SU-DHL-6 (cell line): ENCODE data around the gene GALNT17.

Source experiments
- H2AFZ ChIP-seq: fragments of 200-600 bp; sonication (generic); 2 replicates; pipeline ENCODE4 v1.6.1; 2014; ENCODE audit warnings: low read depth, mild to moderate bottlenecking, moderate library complexity, mixed read lengths, antibody characterized with exemption, low read length; ENCODE audit not compliant: severe bottlenecking
- H3F3A ChIP-seq: fragments of 200-600 bp; shearing (Covaris generic); 2 replicates; pipeline ENCODE4 v1.6.0; 2016; ENCODE audit warnings: antibody characterized with exemption, mild to moderate bottlenecking; ENCODE audit not compliant: insufficient read depth
- H3K27ac ChIP-seq: fragments of 200-600 bp; sonication (generic); 2 replicates; pipeline ENCODE4 v1.5.1; 2016; ENCODE audit warnings: low read depth, mild to moderate bottlenecking, low read length, moderate library complexity, mixed read lengths
- H3K27me3 ChIP-seq: fragments of 200-600 bp; sonication (generic), shearing (Covaris generic); 2 replicates; pipeline ENCODE4 v1.6.0; 2014; ENCODE audit warnings: mild to moderate bottlenecking, low read length
- H3K36me3 ChIP-seq: fragments of 200-600 bp; sonication (generic); 2 replicates; pipeline ENCODE4 v1.6.1; 2014; ENCODE audit warnings: mild to moderate bottlenecking, low read length, mixed read lengths
- H3K4me2 ChIP-seq: fragments of 300-600, 200-600 bp; shearing (Covaris generic), sonication (generic); 2 replicates; pipeline ENCODE4 v1.6.0; 2014; ENCODE audit warnings: low read length, low read depth, mild to moderate bottlenecking; ENCODE audit not compliant: poor library complexity, severe bottlenecking
- H3K4me3 ChIP-seq: fragments of 200-600 bp; sonication (generic); 2 replicates; pipeline ENCODE4 v1.5.1; 2014; ENCODE audit warnings: antibody characterized with exemption, low read length, mild to moderate bottlenecking, mixed read lengths; ENCODE audit not compliant: insufficient read depth, poor library complexity, severe bottlenecking
- H3K79me2 ChIP-seq: fragments of 200-600 bp; sonication (generic); 2 replicates; pipeline ENCODE4 v1.6.1; 2014; ENCODE audit warnings: mild to moderate bottlenecking, low read length, moderate library complexity; ENCODE audit not compliant: insufficient read depth
- H3K9ac ChIP-seq: fragments of 200-600 bp; sonication (generic); 2 replicates; pipeline ENCODE4 v1.7.0; 2014; ENCODE audit warnings: mild to moderate bottlenecking, low read length
- H3K9me2 ChIP-seq: fragments of 200-600 bp; sonication (generic); replicated peaks from 2 replicates; pipeline ENCODE4 v1.6.1; 2014; ENCODE audit warnings: low read length; ENCODE audit not compliant: insufficient read depth
- H3K9me3 ChIP-seq: fragments of 200-600 bp; sonication (generic); 2 replicates; pipeline ENCODE4 v1.6.1; 2014; ENCODE audit warnings: low read length, mixed read lengths; ENCODE audit not compliant: insufficient read depth
- H4K20me1 ChIP-seq: fragments of 200-600 bp; sonication (generic); 2 replicates; pipeline ENCODE4 v1.6.1; 2014; ENCODE audit warnings: low read depth, mild to moderate bottlenecking, antibody characterized with exemption, low read length, moderate library complexity, mixed read lengths
- EZH2phosphoT487 ChIP-seq: fragments of 200-600 bp; sonication (generic), shearing (Covaris generic); conservative IDR thresholded peaks from 2 replicates; pipeline ENCODE4 v1.6.1; 2018; ENCODE audit warnings: mild to moderate bottlenecking, antibody characterized with exemption, low read length, moderate library complexity, mixed read lengths
- TF ChIP-seq, protein P1 (sequence below): fragments of 200-600 bp; sonication (generic); IDR thresholded peaks from one replicate; pipeline ENCODE4 v1.5.1; 2017; ENCODE audit warnings: antibody characterized with exemption, mild to moderate bottlenecking, low read length, moderate library complexity; ENCODE audit not compliant: insufficient read depth, poor library complexity, severe bottlenecking

GALNT17 gene

DNA sequence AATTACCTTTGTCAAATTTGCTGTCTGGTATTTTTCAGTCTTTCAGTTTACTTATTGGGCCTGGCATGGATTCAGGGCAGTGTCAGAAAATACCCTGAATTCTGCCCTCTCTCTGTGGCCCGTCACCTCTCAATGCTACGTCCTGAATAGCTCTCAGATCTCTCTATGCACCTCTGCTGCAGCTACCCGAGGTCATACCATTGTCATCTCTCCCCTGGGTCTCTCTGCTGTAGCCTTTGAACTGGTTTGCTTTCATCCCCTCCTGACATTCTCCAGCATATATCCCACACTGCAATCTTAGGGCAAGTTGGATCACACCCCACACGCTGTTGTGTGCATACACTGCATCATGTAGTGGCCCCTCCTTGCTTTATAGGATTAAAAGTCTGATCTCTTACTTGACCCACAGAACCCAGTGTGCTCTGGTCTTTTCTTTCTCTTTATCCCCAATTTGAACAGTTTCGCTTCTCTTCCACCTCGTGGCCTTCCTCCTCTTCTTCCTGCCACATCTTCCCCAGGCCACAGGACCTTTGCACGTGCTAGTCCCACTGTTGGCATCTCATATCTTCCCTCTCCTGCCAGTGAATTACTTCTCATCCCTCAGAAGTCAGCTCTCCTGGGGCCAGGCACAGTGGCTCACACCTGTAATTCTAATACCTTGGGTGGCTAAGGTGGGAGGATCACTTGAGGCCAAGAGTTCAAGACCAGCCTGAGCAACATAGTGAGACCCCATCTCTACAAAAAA is 372.9 kb downstream of the GALNT17 start:
- H3K79me2 ChIP-seq: no peaks in the 10 kb centered on the region
- H3K36me3 ChIP-seq: no peaks in the 10 kb centered on the region
- no peak overlapping the region for H3K9ac ChIP-seq
- H2AFZ ChIP-seq: no peak overlapping the region
- H3K4me3 ChIP-seq: no peak overlapping the region
- 0 out of 2 replicates have a peak, but pooled peaks cover 3% of the 10 kb centered on the region for H3K9me2 ChIP-seq
- TF ChIP-seq, protein P1, sequence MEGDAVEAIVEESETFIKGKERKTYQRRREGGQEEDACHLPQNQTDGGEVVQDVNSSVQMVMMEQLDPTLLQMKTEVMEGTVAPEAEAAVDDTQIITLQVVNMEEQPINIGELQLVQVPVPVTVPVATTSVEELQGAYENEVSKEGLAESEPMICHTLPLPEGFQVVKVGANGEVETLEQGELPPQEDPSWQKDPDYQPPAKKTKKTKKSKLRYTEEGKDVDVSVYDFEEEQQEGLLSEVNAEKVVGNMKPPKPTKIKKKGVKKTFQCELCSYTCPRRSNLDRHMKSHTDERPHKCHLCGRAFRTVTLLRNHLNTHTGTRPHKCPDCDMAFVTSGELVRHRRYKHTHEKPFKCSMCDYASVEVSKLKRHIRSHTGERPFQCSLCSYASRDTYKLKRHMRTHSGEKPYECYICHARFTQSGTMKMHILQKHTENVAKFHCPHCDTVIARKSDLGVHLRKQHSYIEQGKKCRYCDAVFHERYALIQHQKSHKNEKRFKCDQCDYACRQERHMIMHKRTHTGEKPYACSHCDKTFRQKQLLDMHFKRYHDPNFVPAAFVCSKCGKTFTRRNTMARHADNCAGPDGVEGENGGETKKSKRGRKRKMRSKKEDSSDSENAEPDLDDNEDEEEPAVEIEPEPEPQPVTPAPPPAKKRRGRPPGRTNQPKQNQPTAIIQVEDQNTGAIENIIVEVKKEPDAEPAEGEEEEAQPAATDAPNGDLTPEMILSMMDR: no peak
- no peak for TF ChIP-seq EZH2phosphoT487
- no peaks in the 10 kb centered on the region for H4K20me1 ChIP-seq
- H3K4me2 ChIP-seq: no peak overlapping the region
- H3K27me3 ChIP-seq: no peaks in the 10 kb centered on the region
- no peak overlapping the region for H3K27ac ChIP-seq
- H3F3A ChIP-seq: no peaks in the 10 kb centered on the region
- no peaks in the 10 kb centered on the region for H3K9me3 ChIP-seq

DNA sequence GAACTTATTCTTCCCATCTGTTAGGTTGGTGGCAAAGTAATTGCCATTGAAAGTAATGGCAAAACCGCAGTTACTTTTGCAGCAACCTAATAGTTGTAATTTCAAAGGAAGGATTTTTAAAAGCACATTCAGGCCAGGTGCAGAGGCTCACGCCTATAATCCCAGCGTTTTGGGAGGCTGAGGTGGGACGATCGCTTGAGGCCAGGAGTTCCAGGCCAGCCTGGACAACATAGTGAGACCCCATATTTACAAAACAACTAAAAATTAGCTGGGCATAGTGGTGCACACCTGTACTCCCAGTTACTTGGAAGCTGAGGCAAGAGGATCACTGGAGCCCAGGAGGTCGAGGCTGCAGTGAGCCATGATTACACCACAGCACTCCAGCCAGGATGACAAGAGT is 374.9 kb downstream of the GALNT17 start:
- H3K9ac ChIP-seq: no peak overlapping the region
- H3K79me2 ChIP-seq: no peaks in the 10 kb centered on the region
- H3K36me3 ChIP-seq: no peaks in the 10 kb centered on the region
- H2AFZ ChIP-seq: no peak overlapping the region
- TF ChIP-seq, protein P1: no peak
- no peak for TF ChIP-seq EZH2phosphoT487
- H4K20me1 ChIP-seq: no peaks in the 10 kb centered on the region
- no peaks in the 10 kb centered on the region for H3F3A ChIP-seq
- no peak overlapping the region for H3K4me2 ChIP-seq
- no peaks in the 10 kb centered on the region for H3K9me3 ChIP-seq
- 0 out of 2 replicates have a peak, but pooled peaks cover 3% of the 10 kb centered on the region for H3K9me2 ChIP-seq
- H3K4me3 ChIP-seq: no peak overlapping the region
- H3K27me3 ChIP-seq: no peaks in the 10 kb centered on the region
- no peak overlapping the region for H3K27ac ChIP-seq

DNA sequence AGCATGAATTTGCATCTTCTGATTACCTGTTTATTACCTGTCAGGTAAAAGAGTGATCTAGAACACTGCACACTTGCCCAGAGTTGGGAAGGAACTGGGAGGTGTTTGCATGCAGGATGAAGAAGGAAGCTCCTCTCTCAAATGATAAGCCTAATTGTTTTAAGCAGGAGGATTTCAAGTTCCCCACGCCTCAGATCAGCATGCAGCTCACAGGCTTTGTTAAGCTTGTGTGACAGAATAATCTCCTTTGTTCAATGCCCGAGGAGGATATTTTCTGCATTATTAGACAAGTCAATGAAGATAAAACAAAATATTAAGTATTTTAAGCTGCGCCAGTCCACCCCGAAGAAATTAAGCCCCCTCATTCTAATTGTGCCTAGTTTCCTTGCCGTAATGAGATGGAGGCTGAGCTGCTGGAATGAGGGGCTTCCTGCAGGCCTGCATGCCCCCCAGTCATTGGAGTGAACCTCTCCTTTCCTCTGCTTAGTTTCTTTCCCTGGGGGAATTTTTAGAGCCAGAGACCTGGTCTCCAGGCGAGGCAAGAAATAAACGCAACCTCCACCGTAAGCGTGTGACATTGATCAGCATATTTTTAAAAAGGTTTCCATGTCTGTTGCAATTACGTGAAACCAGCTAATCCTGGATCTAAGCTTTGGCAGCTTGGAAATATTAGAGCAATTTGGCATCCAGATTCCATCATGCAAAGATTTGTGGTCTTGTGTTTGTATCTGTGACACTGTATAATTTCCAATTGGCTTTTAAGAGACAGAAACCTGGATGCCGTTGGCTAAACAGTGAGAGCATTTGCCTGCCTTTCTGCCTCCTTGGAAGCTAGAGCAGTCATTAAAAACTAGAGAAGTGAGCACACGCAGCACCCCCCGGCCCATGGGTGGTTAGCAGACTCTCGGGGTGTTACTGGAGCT is 376.0 kb downstream of the GALNT17 start:
- Histone ChIP-seq H3K9me3 (no peaks in the 10 kb centered on the region), H3K4me2 (no peak overlapping the region), H3K27ac (no peak overlapping the region), H3K79me2 (no peaks in the 10 kb centered on the region), H3K4me3 (no peak overlapping the region), H3K36me3 (no peaks in the 10 kb centered on the region), H3K9me2 (0 out of 2 replicates have a peak, but pooled peaks cover 3% of the 10 kb centered on the region), H3F3A (no peaks in the 10 kb centered on the region), H2AFZ (no peak overlapping the region), H3K9ac (no peak overlapping the region), H3K27me3 (no peaks in the 10 kb centered on the region), H4K20me1 (no peaks in the 10 kb centered on the region)
- no peak for TF ChIP-seq EZH2phosphoT487
- TF ChIP-seq, protein P1: no peak
